CD1c-positive myeloid dendritic cell (primary cell): Measurements from ENCODE around the gene UBE2O.

ENCODE experiments used
- DNase-seq: peaks from one replicate; pipeline ENCODE4 v3.0.0-alpha.2; 2016; ENCODE audit errors: extremely low spot score

Gene UBE2O

GRCh38 chr17:76439314-76439928 is 13.5 kb downstream of the UBE2O start:
- DNase-seq = no peak

- DNase-seq = no peak
Measured at GRCh38 chr17:76438906-76439305, 14.0 kb downstream of the UBE2O start.

DNA sequence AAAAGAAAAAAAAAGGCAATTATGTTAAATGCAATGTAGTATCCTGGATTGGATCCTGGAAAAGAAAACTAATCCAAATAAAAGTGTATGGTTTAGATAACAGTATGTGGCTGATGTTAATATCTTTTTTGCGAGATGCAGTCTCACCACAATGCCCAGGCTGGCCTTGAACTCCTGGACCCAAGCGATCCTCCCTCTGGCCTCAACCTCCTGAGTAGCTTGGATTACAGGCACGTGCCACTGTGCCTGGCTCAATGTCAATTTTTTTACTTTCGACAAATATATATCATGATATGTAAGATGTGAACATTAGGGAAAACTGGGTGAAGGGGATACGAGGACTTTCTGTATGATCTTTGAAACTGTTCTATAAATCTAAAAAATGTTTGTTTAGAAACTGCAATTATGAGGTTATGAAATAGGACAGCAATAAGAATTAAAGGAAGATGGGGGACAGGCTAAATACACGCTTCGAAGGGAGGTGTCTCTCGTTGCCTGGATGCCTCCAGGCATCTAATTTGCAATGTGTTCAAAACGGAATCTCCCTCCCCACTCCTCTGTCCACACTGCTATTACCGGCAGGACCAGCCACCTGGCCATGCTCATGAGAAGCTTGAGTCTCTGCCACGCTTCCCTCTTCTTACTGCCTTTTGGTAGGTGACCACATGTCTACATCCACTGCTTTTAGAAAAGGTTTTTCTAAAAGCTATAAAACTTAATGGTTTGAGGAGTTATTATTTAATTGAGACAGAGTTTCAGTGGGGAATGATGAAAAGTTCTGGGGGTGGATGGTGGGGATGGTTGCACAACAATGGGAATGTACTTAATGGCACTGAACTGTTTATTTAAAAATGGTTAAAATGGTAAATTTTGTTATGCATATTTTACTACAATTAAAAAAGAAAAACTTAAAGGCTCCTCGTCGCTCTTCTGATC is 15.2 kb downstream of the UBE2O start:
- DNase-seq = no peak

DNA sequence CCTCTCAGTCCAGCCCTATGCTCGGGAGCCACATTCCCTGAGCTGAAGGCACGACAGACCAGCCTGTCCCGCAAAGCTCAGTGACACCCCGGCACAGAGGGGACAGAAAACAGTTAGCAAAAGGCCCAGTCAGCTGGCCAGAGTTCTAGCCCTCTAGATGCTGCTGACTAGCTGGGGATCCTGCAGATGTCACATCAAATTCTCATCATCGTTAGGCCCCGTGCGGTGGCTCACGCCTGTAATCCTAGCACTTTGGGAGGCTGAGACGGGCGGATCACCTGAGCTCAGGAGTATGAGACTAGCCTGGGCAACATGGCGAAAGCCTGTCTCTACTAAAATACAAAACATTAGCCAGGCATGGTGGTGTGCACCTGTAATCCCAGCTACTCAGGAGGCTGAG is 17.2 kb downstream of the UBE2O start:
- DNase-seq = no peak

DNA sequence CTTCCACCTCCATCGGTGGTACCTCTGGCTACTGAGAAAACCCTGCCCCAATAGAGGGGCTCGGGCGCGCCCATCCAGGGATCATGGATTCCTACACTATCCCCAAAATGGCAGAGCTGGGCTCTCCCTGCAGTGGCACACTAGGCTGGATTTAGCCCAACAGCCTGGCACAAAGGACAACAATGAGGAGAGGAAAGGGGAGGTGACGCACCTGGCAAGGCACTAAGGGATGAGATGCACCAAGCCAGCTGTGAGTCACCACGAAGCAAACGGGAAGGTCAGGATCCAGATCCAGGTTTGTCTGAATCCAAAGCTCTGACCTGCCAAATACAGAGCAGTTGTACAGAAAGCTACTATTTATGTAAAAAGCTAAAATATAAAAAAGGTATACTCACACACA is 18.1 kb downstream of the UBE2O start:
- no peak for DNase-seq

DNA sequence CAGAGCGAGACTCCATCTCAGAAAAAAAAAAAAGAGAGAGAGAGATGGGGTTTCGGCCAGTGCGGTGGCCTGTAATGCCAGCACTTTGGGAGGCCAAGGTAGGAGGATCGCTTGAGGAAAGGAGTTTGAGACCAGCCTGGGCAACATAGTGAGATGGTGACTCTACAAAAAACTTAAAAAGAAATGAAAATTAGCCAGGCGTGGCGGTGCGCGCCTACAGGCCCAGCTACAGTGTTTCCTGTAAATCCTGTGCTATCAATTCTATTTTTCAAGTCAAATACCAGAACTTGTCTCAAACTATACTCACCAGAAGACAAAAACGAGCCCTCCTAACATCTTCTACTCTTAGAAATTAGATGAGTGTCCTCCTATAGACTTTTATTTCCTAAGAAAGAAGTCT is 19.3 kb downstream of the UBE2O start:
- DNase-seq = no peak

DNA sequence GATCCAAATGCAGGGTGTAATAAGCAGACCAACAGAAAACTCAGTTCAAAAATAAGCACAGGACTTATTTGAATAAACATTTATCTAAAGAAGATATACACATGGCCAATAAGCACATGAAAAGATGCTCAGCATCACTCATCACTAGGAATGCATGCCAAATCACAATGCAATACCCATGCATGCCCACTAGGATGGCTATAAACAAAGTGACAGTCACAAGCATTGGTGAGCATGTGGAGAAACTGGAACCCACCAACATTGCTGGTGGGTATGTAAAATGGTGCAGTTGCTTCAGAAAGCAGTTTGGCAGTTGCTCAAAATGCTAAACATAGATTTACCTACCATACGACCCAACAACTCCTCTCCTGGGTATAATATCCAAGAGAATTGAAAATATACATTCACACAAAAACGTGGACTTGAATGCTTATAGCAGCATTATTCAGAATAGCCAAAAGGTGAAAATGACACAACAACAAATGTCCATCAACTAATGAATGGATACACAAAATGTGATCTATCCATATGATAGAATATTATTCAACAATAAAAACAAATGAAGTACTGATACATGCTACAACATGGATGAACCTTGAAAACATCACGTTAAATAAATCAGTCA is 20.1 kb downstream of the UBE2O start:
- peak; percentile 15 for DNase-seq

DNA sequence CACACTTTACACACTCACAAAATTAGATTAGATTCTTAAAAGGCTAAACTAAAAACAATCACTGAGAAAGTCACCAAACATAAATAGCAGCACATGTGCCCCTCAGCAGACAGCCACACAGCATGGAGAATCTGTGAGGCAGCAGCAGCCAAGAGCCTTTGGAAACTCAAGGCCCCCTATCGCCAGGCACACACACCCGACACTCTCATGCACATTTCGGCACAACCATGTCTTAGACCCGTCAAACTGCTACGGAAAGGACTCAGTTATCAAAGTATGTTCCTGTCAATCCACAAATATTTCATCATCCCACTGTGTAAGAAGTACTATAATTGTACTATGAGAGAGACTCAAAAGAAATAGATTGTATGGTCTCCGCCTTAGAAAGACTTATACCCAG is 20.9 kb downstream of the UBE2O start:
- no peak for DNase-seq

GRCh38 chr17:76431509-76431908 is 21.4 kb downstream of the UBE2O start:
- no peak for DNase-seq

- no peak for DNase-seq
Measured at GRCh38 chr17:76428511-76428910, 24.4 kb downstream of the UBE2O start.

DNA sequence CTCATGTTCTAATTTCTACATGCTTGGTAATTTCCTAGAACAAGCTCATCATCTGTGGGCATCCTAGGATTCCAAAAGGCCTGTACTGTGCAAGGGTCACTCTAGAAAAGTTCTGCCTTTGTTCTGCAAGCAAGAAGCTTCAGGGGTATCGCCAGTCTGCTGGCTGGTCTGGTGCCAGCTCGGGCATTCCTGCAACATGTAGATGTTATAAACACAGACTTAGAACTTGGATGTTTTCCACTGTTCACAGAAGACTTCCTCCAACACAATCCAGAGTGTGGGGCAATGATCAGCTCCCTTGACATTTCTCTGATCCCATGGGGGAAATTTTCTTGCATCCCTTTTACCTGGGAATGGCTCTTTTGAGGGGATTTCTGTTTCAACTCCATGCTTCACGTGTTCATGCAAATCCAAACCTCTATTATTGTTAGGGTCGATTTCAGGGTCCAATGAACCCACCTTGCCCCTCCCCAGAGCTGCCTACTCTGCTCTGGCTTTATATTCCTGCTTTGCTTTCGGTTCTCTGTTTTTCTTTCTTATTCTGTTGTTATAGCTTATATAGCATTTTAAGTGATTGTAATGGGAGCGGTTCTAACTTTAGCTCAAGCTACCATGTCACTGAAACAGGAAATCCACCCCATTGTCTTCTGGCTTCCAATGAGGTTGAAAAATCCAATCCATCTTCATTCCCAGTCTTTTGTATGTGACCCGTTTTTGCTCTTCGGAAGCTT is 25.3 kb downstream of the UBE2O start:
- DNase-seq = no peak

GRCh38 chr17:76426853-76427252 is 26.1 kb downstream of the UBE2O start:
- DNase-seq = no peak

- no peak for DNase-seq
Measured at GRCh38 chr17:76422860-76423259, 30.1 kb downstream of the UBE2O start.

DNA sequence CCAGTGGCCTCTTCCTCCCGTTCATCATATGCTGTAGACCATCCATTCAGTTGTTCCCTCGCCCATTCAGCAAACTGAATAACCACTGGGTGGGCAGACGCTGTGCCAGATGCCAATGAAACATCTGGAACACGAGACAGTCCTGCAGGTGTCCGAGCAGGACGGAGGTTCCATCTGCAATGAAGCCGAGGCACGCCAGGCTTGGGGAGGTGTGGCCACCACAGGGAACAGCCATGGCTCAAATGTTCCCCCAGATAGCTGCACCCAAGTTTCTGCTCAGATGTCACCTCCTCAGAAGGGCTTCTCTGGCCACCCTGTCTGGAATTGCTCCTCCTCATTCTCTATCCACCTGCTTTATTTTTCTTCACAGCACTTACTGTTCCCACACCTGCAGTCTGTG is 30.5 kb downstream of the UBE2O start:
- no peak for DNase-seq

DNA sequence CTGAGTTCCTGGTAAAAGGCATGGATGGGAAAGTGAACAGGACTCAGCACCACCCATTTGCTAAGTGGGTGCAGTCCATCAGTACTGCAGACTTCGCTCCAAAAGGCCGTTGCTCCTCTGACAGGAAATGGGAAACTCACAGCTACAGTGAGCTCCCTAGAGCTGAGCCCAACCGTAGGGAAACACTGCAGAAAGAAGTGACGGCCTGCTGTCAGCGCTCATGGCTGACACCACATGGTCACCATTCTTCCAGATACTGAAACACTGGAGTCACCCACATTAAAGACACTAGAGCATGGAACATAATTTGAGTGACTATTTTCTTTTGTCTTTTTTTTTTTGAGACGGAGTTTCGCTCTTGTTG is 31.9 kb downstream of the UBE2O start:
- no peak for DNase-seq

DNA sequence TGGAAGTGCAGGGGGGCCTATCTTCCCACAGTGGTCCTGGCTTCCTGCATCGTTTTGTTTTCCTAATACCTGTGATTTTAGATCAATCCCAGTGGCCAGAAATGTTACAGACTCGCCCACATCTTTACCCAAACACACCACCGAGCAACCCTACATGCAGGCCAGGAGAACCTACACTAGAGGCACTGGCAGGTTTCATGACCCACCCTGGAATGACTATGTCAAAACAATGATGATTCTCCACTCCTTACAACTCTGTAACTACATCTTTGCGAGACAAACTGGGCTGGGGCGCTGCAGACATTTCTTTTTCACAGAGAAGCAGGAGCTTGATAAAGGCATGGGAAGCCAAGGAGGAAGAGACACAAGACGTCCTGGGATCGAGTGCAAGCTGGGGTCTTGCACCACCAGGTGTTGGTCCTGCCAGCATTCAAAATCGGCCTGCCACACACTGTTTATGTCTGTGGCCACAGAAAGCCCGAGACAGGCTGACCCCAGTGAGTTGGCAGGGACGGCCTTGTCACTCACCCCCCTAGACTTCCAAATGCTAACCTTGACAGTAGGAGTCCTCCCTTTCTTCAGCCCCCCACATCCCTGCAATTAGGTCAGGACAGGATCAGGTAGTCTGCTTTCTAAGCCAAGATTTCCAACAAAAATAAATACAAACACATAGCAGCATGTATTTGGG is 32.5 kb downstream of the UBE2O start:
- DNase-seq = no peak

GRCh38 chr17:76419576-76420260 is 33.2 kb downstream of the UBE2O start:
- DNase-seq = no peak

- no peak for DNase-seq
Measured at GRCh38 chr17:76417499-76418143, 35.3 kb downstream of the UBE2O start.

DNA sequence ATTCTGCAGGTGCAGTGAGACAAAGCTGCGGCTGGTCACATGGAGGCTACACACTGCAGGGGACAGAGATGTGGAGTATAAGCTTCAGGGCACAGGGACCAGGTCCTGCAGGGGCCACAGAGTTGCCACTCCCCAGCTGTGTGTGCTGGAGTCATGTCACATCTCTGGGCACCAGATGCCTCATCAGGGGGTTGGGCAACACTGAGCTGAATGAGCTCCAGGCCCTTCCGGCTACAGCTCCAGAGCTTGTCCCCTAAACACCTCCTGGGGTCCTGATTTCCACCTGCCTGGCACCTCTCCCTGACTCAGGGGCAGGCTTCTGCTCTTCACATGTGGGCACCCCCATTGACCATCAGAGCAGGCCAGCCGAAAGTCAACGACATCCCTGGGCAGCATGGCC is 36.1 kb downstream of the UBE2O start:
- DNase-seq = no peak

DNA sequence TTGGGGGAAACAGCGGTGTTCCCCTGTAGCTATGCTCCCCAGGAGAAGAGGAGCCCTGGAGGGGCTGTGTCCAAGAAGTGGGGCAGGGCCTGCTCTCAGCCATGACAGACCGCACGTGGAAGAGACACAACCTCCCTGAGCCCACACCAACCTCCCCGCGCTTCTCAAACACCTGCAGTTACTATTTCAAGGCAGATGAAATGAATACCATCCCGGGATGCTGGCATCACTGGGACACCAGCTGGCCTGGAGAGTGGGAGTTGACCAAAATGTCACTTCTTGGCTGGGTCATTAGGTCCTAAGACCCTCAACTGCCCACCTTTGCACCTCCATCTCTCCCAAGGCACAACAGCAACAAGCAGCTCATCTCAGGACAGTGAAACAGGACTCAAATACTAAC is 36.5 kb downstream of the UBE2O start:
- no peak for DNase-seq

- no peak for DNase-seq
Measured at GRCh38 chr17:76415786-76416185, 37.2 kb downstream of the UBE2O start.
